ENCODE data around the gene MAFF. TPM values are rescaled to one million over a fixed set of nuclear protein-coding genes. Genes with fewer than 3 reads are reported as not detected.
"Not testable (repeated sequence)": the region's sequence is repeated elsewhere in the genome, so short reads cannot be mapped to it uniquely, and the experiment has no call there.

Gene MAFF
- total and polyA plus RNA-seq, 4 donors: 30.0 to 57.8 (median 40.1) TPM

DNA sequence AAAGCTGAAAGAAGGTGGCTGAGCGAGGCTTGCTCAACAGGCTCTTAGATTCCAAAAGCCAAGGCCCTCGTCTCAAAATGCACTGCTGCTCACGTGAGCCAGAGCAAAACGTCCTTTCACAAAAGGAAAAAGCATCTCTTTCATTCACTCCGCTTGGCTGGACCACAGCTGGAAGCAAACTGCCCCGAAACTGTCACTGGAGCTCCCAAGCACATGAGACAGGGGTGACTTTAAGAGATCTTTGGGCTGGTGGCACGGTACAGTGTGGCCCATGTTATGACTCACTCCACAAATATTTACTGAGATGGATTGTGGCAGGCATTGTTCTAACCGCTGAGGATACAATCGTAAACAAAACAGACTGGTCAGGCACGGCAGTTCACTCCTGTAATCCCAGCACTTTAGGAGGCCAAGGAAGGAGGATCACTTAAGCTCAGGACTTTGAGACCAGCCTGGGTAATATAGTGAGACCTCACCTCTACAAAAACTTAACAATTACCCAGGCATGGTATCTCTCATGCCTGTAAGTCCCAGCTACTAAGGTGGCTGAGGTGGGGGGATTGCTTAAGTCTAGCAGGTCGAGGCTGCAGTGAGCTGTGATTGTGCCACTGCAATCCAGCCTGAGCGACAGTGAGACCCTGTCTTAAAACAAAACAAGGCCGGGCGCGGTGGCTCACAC lies 23.7 kb upstream of the MAFF start:
- WGBS, 2 donors: 52 to 71% methylated on average over 15 of the region's 15 CpGs
- Histone ChIP-seq H3K4me1 (ENCODE audit: control insufficient read depth in 5 of 5, insufficient read depth in 5 of 5, low read length in 5 of 5) (peaks cover 10 to 29% (median 15%) of the 10 kb centered on the region in 5 donors), H3K9ac (ENCODE audit: insufficient read depth in 1 of 2, low read length in 2 of 2) (no peak overlapping the region), H3K4me3 (no peak overlapping the region), H3K27ac (ENCODE audit: low read depth in 1 of 2, low read length in 1 of 2) (peak overlapping the region; percentile 84 to 88), H3K36me3 (ENCODE audit: control insufficient read depth in 4 of 4, insufficient read depth in 4 of 4, low read length in 4 of 4) (no peaks in the 10 kb centered on the region), H3K9me3 (ENCODE audit: control insufficient read depth in 4 of 4, insufficient read depth in 3 of 4, low read length in 3 of 4) (no peaks in the 10 kb centered on the region), H3K27me3 (ENCODE audit: control insufficient read depth in 3 of 3, insufficient read depth in 3 of 3, low read length in 2 of 3) (no peaks in the 10 kb centered on the region)
- DNase-seq (peak; percentile 17 to 67 (median 52)), ATAC-seq (ENCODE audit: insufficient read depth, low FRiP score) (no peak)
- no peak for TF ChIP-seq CTCF (IDR thresholded peaks at IDR 0.05; ENCODE audit: control extremely low read depth, extremely low read depth)

GRCh38 chr22:38178605-38178937 lies 23.2 kb upstream of the MAFF start:
- H3K9me3 ChIP-seq (ENCODE audit: control insufficient read depth in 4 of 4, insufficient read depth in 3 of 4, low read length in 3 of 4); DNase-seq; H3K9ac ChIP-seq (ENCODE audit: insufficient read depth in 1 of 2, low read length in 2 of 2); H3K4me3 ChIP-seq; H3K36me3 ChIP-seq (ENCODE audit: control insufficient read depth in 4 of 4, insufficient read depth in 4 of 4, low read length in 4 of 4); ATAC-seq (ENCODE audit: insufficient read depth, low FRiP score); H3K27me3 ChIP-seq (ENCODE audit: control insufficient read depth in 3 of 3, insufficient read depth in 3 of 3, low read length in 2 of 3): not testable (repeated sequence)
- H3K27ac ChIP-seq (ENCODE audit: low read depth in 1 of 2, low read length in 1 of 2): peak overlapping the region; percentile 84 to 88
- H3K4me1 ChIP-seq (ENCODE audit: control insufficient read depth in 5 of 5, insufficient read depth in 5 of 5, low read length in 5 of 5): peaks cover 7 to 24% (median 15%) of the 10 kb centered on the region in 5 donors
- 97 to 98% methylated on average over 7 of the region's 7 CpGs for WGBS, 2 donors

- H3K36me3 ChIP-seq (ENCODE audit: control insufficient read depth in 4 of 4, insufficient read depth in 4 of 4, low read length in 4 of 4): no peaks in the 10 kb centered on the region
- peak overlapping the region; percentile 59 for H3K4me3 ChIP-seq
- no peak for TF ChIP-seq CTCF (IDR thresholded peaks at IDR 0.05; ENCODE audit: control extremely low read depth, extremely low read depth)
- H3K27me3 ChIP-seq (ENCODE audit: control insufficient read depth in 3 of 3, insufficient read depth in 3 of 3, low read length in 2 of 3): no peaks in the 10 kb centered on the region
- H3K9me3 ChIP-seq (ENCODE audit: control insufficient read depth in 4 of 4, insufficient read depth in 3 of 4, low read length in 3 of 4): no peaks in the 10 kb centered on the region
- WGBS, 2 donors: 4 to 8% methylated on average over 14 of the region's 14 CpGs
- ATAC-seq (ENCODE audit: insufficient read depth, low FRiP score) (peak; percentile 22), DNase-seq (peak in 1 of 3 donors; percentile 22)
- peaks cover 0 to 23% (median 9%) of the 10 kb centered on the region in 5 donors for H3K4me1 ChIP-seq (ENCODE audit: control insufficient read depth in 5 of 5, insufficient read depth in 5 of 5, low read length in 5 of 5)
- peak overlapping the region; percentile 85 to 92 for H3K9ac ChIP-seq (ENCODE audit: insufficient read depth in 1 of 2, low read length in 2 of 2)
- H3K27ac ChIP-seq (ENCODE audit: low read depth in 1 of 2, low read length in 1 of 2): peak overlapping the region; percentile 89 to 95
Measured at GRCh38 chr22:38180841-38181452, 20.8 kb upstream of the MAFF start.

GRCh38 chr22:38181453-38182200 lies 20.2 kb upstream of the MAFF start, which contains the start of gene PLA2G6:
Gene PLA2G6 (minus strand): TSS chr22:38181830. CDS start chr22:38169426, 12,404 bp downstream.
- no peaks in the 10 kb centered on the region for H3K9me3 ChIP-seq (ENCODE audit: control insufficient read depth in 4 of 4, insufficient read depth in 3 of 4, low read length in 3 of 4)
- WGBS, 2 donors: 0 to 1% methylated on average over 48 of the region's 48 CpGs
- H3K9ac ChIP-seq (ENCODE audit: insufficient read depth in 1 of 2, low read length in 2 of 2): peak within 1 kb of the TSS; percentile 85 to 92
- peak; percentile 98 for ATAC-seq (ENCODE audit: insufficient read depth, low FRiP score)
- no peaks in the 10 kb centered on the region for H3K36me3 ChIP-seq (ENCODE audit: control insufficient read depth in 4 of 4, insufficient read depth in 4 of 4, low read length in 4 of 4)
- H3K27ac ChIP-seq (ENCODE audit: low read depth in 1 of 2, low read length in 1 of 2): peak within 1 kb of the TSS; percentile 89 to 95
- H3K27me3 ChIP-seq (ENCODE audit: control insufficient read depth in 3 of 3, insufficient read depth in 3 of 3, low read length in 2 of 3): no peaks in the 10 kb centered on the region
- peaks cover 0 to 23% (median 9%) of the 10 kb centered on the region in 5 donors for H3K4me1 ChIP-seq (ENCODE audit: control insufficient read depth in 5 of 5, insufficient read depth in 5 of 5, low read length in 5 of 5)
- peak within 1 kb of the TSS; percentile 59 for H3K4me3 ChIP-seq
- TF ChIP-seq CTCF (IDR thresholded peaks at IDR 0.05; ENCODE audit: control extremely low read depth, extremely low read depth): no peak
- peak; percentile 99 for DNase-seq

Data from lung (tissue), 12 donors.